H1 (cell line): ENCODE measurements around the gene CDYL2. TPM values are rescaled to one million over a fixed set of nuclear protein-coding genes. Genes with fewer than 3 reads are reported as not detected.

Source experiments
- JUN ChIP-seq: IDR thresholded peaks from 2 replicates; pipeline ENCODE4 v1.6.1; 2011; ENCODE audit warnings: low read depth, mild to moderate bottlenecking, improper control_type of control experiment, low read length
- NANOG ChIP-seq: IDR thresholded peaks from 2 replicates; pipeline ENCODE4 v1.6.1; 2011; ENCODE audit warnings: low read length, low read depth, mild to moderate bottlenecking, inconsistent platforms; ENCODE audit not compliant: insufficient read depth, poor library complexity, severe bottlenecking
- SP1 ChIP-seq: IDR thresholded peaks from 2 replicates; pipeline ENCODE4 v1.6.1; 2011; ENCODE audit warnings: low read depth, low read length
- TBP ChIP-seq: IDR thresholded peaks from 2 replicates; pipeline ENCODE4 v1.6.1; 2011; ENCODE audit warnings: low read depth, low read length, improper control_type of control experiment
- polyA plus RNA-seq, 7 experiments: library from polyadenylated mRNA; depleted of rRNA in 3 of 7; stranded (reverse) in 5 of 7; unstranded in 2 of 7; fragments of >200 nt in 5 of 7; fragments of 200-250 nt in 2 of 7; gene quantifications; 1 replicate in 5 of 7; 2 replicates in 1 of 7; 4 replicates in 1 of 7; pipeline versions ENCODE4 v1.2.1 to v1.2.3, GENCODE V29; 2011 to 2013; ENCODE audit warnings: missing spikeins in 2 of 7, mixed read lengths in 2 of 7
- total RNA-seq: library from RNA; stranded (reverse); fragmentation: NEBNext Ultra II Directional; extraction: Animal tissue kit (Norgen Biotek cat#: 25700); gene quantifications from 2 replicates; pipeline ENCODE4 v1.2.1, GENCODE V29; 2021
- TF ChIP-seq, protein P1 (sequence below): IDR thresholded peaks from 2 replicates; pipeline ENCODE4 v1.6.1; 2012; ENCODE audit warnings: low read length, inconsistent platforms

CDYL2 gene
- total and polyA plus RNA-seq, 2 of the 8 experiments (the other 6 are each of a cell fraction or from before 2014, with no cell fraction given), result 0.33 to 5.3 TPM

GRCh38 chr16:80742331-80742730 lies 62.1 kb downstream of the CDYL2 start (continued):
- TF ChIP-seq NANOG, result no peak
- TF ChIP-seq, protein P1, sequence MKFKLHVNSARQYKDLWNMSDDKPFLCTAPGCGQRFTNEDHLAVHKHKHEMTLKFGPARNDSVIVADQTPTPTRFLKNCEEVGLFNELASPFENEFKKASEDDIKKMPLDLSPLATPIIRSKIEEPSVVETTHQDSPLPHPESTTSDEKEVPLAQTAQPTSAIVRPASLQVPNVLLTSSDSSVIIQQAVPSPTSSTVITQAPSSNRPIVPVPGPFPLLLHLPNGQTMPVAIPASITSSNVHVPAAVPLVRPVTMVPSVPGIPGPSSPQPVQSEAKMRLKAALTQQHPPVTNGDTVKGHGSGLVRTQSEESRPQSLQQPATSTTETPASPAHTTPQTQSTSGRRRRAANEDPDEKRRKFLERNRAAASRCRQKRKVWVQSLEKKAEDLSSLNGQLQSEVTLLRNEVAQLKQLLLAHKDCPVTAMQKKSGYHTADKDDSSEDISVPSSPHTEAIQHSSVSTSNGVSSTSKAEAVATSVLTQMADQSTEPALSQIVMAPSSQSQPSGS, result no peak
- TF ChIP-seq JUN, result no peak
- no peak for TF ChIP-seq TBP
- no peak for TF ChIP-seq SP1
